ENCODE data around the gene OR4D2.
"Not testable (repeated sequence)": the region's sequence is repeated elsewhere in the genome, so short reads cannot be mapped to it uniquely, and the experiment has no call there.

Gene OR4D2

DNA sequence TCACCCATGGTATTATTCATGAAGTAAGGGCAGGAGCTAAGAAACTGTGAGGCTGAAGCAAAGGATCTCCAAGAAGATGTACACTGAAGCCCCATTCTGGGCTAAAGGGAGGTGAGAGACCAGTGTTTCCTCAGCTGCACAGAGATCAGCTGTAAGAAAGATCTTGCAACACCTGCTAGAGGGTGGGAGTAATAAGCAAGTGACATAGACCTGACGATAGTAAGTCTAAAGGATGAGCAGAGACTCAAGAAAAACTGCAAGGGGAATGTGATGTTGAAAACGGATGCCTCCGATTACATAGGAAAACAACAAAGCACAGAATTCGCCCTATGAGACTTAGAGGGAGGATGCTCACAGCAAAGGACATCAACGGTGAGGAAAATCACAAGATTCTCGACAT lies at the start of gene OR4D2:
TSS of gene OR4D2 (plus strand) at position 301 of the 400 bp plus-strand sequence. CDS start 2,674 bp downstream, outside the sequence.
- no peak for DNase-seq (ENCODE audit: low read depth)

DNA sequence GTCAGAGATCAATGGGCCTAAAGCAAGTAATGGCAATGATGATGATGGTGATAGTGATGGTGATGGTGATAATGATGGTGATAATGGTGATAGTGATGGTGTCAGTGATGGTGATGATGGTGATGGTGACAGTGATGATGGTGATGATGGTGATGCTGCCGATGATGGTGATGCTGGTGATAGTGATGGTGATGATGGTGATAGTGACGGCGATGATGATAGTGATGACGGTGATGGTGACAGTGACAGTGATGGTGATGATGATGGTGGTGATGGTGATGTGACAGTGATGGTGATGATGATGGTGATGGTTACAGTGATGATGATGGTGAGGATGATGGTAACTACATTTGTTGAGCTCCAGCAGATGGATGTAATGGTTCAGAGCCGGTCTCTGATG lies 49.4 kb upstream of the OR4D2 start:
- no peak for DNase-seq (ENCODE audit: low read depth)

GRCh38 chr17:58119491-58119890 lies 47.3 kb upstream of the OR4D2 start:
- DNase-seq (ENCODE audit: low read depth), result no peak

GRCh38 chr17:58120195-58120822 lies 46.5 kb upstream of the OR4D2 start:
- DNase-seq (ENCODE audit: low read depth), result no peak

- DNase-seq (ENCODE audit: low read depth), result no peak
Measured at GRCh38 chr17:58121925-58122324, 44.9 kb upstream of the OR4D2 start.

DNA sequence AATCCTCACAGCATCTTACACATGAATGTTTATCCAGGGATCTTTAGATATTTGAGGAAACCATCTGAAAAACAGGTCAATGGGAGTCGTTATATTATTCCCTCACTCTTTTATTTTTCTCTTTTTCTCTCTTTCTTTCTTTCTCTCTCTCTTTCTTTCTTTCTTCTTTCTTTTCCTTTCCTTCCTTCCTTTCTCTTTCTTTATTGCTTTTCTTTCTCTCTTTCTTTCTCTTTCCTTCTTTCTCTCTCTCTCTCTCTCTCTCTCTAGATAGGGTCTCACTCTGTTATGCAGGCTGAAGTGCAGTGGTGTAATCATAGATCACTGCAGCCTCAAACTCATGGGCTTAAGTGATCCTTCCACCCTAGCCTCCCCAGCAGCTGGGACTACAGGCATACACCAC lies 38.9 kb upstream of the OR4D2 start:
- DNase-seq (ENCODE audit: low read depth), result no peak

DNA sequence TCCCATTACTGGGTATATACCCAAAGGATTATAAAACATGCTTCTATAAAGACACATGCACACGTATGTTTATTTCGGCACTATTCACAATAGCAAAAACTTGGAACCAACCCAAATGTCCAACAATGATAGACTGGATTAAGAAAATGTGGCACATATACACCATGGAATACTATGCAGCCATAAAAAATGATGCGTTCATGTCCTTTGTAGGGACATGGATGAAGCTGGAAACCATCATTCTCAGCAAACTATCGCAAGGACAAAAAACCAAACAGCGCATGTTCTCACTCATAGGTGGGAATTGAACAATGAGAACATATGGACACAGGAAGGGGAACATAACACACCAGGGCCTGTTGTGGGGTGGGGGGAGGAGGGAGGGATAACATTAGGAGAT lies 34.1 kb upstream of the OR4D2 start:
- DNase-seq (ENCODE audit: low read depth), result not testable (repeated sequence)

GRCh38 chr17:58136669-58137279 lies 30.0 kb upstream of the OR4D2 start:
- no peak for DNase-seq (ENCODE audit: low read depth)

DNA sequence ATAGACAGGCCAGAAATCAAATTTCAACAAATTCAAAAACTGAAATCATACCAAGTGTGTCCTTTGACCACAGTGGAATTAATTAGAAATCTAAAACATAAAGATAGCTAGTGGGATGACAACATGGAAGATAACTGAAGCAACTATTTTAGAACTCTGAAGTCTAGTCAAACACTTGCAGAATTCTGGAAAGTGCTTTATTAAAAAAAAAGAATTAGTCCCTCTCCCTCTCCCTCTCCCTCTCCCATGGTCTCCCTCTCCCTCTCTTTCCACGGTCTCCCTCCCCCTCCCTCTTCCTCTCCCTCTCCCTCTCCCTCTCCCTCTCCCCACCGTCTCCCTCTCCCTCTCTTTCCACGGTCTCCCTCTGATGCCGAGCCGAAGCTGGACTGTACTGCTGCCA lies 25.3 kb upstream of the OR4D2 start:
- DNase-seq (ENCODE audit: low read depth), result no peak

- not testable (repeated sequence) for DNase-seq (ENCODE audit: low read depth)
Measured at GRCh38 chr17:58143335-58143734, 23.4 kb upstream of the OR4D2 start.

DNA sequence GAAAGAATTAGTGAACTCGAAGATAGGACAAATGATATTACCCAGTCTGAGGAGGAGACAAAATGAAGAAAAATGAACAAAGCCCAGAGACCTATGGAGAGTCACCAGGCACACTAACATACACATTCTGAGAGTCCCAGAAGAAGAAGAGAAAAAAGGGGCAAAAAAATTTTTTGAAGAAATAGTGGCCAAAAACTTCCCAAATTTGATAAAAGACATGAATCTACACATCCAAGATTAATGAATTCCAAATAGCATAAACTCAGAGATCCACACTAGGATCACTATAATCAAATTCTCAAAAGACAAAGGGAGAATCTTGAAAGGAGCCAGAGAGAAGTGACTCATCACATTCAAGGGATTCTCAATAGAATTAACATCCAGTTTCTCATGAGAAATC lies 22.0 kb upstream of the OR4D2 start:
- DNase-seq (ENCODE audit: low read depth), result no peak

- no peak for DNase-seq (ENCODE audit: low read depth)
Measured at GRCh38 chr17:58147930-58148434, 18.8 kb upstream of the OR4D2 start, which contains the start of gene OR4D1. Gene OR4D1 (plus strand): TSS chr17:58148384. CDS start chr17:58155154, 6,770 bp downstream.

DNA sequence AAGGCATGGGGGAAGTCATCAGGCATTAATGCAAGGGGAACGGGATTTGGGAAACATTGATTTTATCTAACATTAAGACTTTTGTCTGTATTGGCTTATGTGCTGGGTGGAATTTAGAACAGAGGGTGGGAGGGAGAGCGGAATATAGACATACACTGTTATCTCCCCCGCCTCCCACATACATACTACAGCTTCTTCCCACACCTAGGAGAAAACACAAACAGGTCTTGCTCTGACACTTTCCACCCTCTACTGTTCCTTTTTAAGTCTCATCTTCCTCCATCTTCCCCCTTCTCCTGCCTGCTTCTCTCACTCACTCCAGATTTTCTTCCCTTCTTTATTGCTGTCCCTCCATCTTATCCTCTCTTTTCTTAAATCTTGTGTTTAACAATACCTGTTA lies 18.2 kb upstream of the OR4D2 start:
- no peak for DNase-seq (ENCODE audit: low read depth)

GRCh38 chr17:58150394-58150793 lies 16.4 kb upstream of the OR4D2 start:
- DNase-seq (ENCODE audit: low read depth), result no peak

DNA sequence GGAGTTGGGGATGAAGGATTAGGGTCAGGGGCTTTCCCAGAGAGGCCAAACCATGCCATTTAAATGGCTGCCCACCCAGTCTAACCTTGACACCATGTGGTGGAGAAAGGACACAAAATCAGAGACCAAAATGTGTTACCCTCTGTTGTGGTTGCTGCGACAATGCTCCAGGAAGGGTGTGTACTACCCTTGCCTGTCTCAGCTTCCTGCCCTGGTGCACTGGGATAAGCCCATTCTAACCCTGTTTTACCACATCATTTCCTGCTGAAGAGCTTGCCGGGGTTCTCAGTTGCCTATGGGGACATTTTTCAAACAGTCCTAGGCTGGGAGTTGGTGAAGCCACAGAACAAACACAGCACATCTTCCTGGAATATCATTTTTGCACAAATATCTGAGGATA lies 13.7 kb upstream of the OR4D2 start:
- peak; percentile 21 for DNase-seq (ENCODE audit: low read depth)

- no peak for DNase-seq (ENCODE audit: low read depth)
Measured at GRCh38 chr17:58153671-58154070, 13.1 kb upstream of the OR4D2 start.

- DNase-seq (ENCODE audit: low read depth), result peak; percentile 31
Measured at GRCh38 chr17:58156839-58157803, 9.7 kb upstream of the OR4D2 start.

DNA sequence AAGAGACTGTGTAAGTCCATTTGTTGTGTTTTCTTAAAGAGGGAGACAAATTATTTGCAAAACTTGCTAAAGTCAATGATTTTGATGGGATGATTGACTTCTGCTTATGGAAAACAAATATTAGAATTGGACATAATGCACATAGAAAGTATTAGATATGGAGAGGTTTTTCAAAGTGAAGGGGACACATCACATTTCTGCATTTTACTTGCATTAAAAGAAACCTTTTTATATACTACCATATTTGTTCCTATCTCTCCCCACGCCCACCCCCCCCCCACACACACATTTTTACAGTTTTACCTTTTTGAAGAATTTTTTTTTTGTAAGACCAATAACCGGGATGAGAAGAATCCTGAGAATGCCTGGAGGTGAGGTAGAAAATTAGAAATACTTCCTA lies 8.6 kb upstream of the OR4D2 start:
- DNase-seq (ENCODE audit: low read depth), result no peak

GRCh38 chr17:58161566-58161965 lies 5.2 kb upstream of the OR4D2 start:
- no peak for DNase-seq (ENCODE audit: low read depth)

- no peak for DNase-seq (ENCODE audit: low read depth)
Measured at GRCh38 chr17:58165981-58166380, 801 bp upstream of the OR4D2 start.

GRCh38 chr17:58170622-58171021 lies 3.8 kb downstream of the OR4D2 start:
- no peak for DNase-seq (ENCODE audit: low read depth)

DNA sequence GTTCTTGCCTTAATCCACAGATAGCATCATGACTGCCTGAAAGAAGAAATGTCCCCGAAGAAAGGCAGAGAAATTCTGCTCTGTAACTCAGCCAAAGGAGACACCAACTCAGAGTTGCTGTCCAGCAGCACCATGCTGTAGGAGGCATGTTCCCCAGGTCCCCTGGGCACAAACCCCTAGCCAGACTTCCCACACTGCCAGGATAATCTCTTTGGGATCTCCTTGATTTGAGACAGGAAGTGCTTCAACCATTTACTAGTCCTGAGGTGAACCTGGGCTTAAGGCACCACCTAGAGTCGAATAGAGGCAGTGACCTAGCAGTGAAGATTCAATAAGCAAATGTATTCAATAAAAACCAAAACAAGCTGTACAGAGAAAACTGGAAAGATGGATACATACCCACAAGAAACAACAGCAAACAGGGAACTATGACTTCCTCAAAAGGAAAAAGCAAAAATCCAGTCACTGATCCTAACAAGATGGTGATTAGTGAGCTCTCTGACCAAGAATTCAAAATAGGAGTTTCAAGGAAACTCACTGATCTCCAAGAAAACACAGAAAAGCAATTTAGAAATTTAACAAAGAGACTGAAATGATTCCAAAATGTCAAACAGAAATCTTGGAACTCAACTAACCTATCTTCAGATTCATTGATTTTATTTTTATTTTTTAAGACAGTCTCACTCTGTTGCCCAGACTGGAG lies 5.7 kb downstream of the OR4D2 start:
- DNase-seq (ENCODE audit: low read depth), result peak; percentile 14

Measured in stimulated activated CD8-positive, alpha-beta memory T cell treated with anti-CD3 and anti-CD28 coated beads, Interleukin-15, amount 100 ng/mL, for 1 hour (primary cell).